AG09319 (cell line): Measurements from ENCODE around the gene NCKAP1.

Experiments
- DNase-seq: peaks from one replicate; pipeline ENCODE4 v3.0.0-alpha.2; 2010; ENCODE audit warnings: low read depth; ENCODE audit errors: extremely low read depth
- TF ChIP-seq, protein P1 (sequence below): IDR thresholded peaks from 2 replicates; pipeline ENCODE4 v1.5.1; 2011; ENCODE audit warnings: low read depth, mild to moderate bottlenecking, inconsistent platforms, low read length, moderate library complexity

Gene NCKAP1

DNA sequence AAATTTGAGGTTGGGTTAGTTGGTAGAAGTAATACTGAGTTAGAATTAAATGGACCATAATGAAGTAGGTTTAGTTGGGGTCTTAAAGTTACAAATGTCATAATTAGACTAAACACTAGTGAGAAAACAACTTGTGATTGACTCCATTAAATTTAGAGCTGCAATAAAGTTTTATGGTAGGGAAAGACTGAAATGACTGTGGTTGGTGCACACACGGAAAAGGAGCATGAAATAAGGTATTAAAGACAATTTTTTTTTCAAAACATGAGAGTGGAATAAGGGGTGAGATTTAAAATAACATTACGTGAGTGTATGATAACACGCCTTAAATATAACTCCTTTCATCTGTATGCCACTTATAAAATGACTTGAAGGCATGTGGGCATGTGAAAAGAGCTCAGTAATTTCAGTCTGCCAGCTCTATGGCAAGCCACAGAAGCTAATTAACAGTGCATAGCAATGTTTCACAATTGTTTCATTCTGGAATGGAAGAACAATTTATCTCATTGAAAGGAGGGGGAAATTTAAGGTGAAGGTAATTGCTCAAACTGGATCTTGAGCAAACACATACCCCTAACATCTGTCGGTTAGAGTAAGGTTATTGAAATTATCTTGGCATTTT is 173.2 kb downstream of the NCKAP1 start:
- DNase-seq = no peak
- TF ChIP-seq, protein P1, sequence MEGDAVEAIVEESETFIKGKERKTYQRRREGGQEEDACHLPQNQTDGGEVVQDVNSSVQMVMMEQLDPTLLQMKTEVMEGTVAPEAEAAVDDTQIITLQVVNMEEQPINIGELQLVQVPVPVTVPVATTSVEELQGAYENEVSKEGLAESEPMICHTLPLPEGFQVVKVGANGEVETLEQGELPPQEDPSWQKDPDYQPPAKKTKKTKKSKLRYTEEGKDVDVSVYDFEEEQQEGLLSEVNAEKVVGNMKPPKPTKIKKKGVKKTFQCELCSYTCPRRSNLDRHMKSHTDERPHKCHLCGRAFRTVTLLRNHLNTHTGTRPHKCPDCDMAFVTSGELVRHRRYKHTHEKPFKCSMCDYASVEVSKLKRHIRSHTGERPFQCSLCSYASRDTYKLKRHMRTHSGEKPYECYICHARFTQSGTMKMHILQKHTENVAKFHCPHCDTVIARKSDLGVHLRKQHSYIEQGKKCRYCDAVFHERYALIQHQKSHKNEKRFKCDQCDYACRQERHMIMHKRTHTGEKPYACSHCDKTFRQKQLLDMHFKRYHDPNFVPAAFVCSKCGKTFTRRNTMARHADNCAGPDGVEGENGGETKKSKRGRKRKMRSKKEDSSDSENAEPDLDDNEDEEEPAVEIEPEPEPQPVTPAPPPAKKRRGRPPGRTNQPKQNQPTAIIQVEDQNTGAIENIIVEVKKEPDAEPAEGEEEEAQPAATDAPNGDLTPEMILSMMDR = no peak

DNA sequence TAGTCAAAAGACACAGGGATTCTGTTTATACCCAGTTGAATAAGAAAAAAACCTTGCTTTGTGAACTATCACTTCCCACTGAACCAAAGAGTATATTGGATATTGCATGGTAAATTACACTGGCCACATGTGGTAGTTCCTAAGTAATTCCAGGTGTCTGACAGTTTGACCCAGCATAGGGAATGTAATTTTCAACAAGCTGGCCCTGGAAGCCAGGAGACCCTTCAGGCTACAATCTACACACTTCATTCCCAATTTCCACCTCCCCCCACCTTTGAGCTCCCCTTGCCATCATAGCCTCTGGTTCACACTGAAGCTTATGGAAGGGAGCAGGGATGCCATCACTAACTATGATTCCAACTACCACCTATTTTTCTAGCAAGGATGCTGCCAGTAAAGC is 174.6 kb downstream of the NCKAP1 start:
- no peak for DNase-seq
- TF ChIP-seq, protein P1 = no peak

DNA sequence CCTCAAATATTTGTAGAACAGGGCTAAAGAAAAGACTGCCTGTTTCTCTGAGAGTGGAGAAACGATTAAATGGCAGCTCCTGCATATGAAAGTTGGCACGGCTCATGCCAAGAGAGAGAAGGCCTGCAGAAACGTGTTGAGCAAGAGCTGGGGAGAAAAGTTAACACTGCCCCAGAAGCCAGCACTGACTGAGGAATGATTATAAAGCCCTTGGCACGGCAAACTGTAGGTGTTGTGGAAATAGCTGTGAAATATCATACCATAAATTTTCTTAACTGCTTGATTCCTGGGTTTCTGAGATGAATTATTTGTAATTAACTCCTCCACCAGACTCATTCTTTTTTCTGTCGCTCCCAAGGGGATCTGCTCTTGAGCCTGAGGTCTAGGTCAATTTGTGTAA is 176.2 kb downstream of the NCKAP1 start:
- no peak for DNase-seq
- TF ChIP-seq, protein P1 = no peak

DNA sequence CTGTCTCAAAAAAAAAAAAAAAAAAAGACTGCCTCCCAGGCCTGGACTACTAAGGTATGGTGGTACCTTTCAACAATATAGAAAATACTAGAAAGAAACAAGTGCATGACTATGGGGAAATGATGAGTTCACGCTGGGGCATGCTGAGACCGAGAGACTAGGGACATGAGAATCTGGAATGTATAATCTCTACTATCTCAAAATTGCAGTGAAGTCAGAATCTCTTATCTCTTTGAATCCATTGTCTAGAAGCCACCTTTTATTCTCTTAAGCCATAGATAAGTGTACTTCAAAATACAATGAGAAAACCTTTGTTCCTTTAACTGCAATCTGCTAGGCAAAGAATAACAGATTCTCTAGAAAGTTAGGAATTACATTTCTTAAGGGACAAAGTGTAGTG is 177.4 kb downstream of the NCKAP1 start:
- no peak for DNase-seq
- TF ChIP-seq, protein P1 = no peak
